Tibial nerve (tissue), 4 donors: Measurements from ENCODE around the gene PGC. TPM values are rescaled to one million over a fixed set of nuclear protein-coding genes. Genes with fewer than 3 reads are reported as not detected.

Experiments used
- DNase-seq, 2 donors: peaks; one replicate each; pipeline ENCODE4 v3.0.0-alpha.2; 2019; ENCODE audit warnings: low spot score in 2 of 2
- H3K27ac ChIP-seq, 4 donors: fragments of 200-600 bp; sonication (generic) in 3 of 4; one replicate each; pipeline ENCODE4 v1.5.1; 2017 to 2019; ENCODE audit warnings: mild to moderate bottlenecking in 1 of 4
- H3K27me3 ChIP-seq, 2 donors: fragments of 200-600 bp; sonication (generic) in 1 of 2; one replicate each; pipeline versions ENCODE4 v1.5.1 to v1.6.0; 2017 to 2019
- H3K36me3 ChIP-seq, 3 donors: fragments of 200-600 bp; sonication (generic); one replicate each; pipeline ENCODE4 v1.5.1; 2018 to 2019
- H3K4me1 ChIP-seq, 4 donors: fragments of 200-600 bp; sonication (generic) in 3 of 4; one replicate each; pipeline ENCODE4 v1.5.1; 2017 to 2019
- H3K4me3 ChIP-seq, 4 donors: fragments of 200-600 bp; sonication (generic) in 3 of 4; one replicate each; pipeline ENCODE4 v1.5.1; 2017 to 2019; ENCODE audit warnings: mild to moderate bottlenecking in 1 of 4, moderate library complexity in 1 of 4
- H3K9me3 ChIP-seq, 4 donors: fragments of 200-600 bp; sonication (generic) in 3 of 4; one replicate each; pipeline ENCODE4 v1.5.1; 2017 to 2019
- EP300 ChIP-seq, 2 donors: sonication (generic); formaldehyde crosslinking; IDR thresholded peaks; one replicate each; pipeline ENCODE4 v1.6.1; 2017; ENCODE audit warnings: antibody characterized with exemption in 2 of 2, mild to moderate bottlenecking in 1 of 2
- POLR2A ChIP-seq, 2 donors: fragments of 450-650 bp; IDR thresholded peaks; one replicate each; pipeline ENCODE4 v1.6.1; 2017; ENCODE audit warnings: antibody characterized with exemption in 2 of 2, mild to moderate bottlenecking in 2 of 2, moderate library complexity in 2 of 2
- WGBS, 2 donors: methylation state at CpG; one replicate each; pipeline ENCODE4 v1.1.5; 2018; 5-methylcytosine and 5-hydroxymethylcytosine counted together
- total RNA-seq, 4 donors: library from RNA; depleted of rRNA; stranded (reverse); fragments of >200 nt; gene quantifications; one replicate each; pipeline ENCODE4 v1.1.0, GENCODE V29; 2016
- TF ChIP-seq, protein P1 (sequence below), 5 experiments: fragments of 200-600 bp in 3 of 5; fragments of 450-650 bp in 2 of 5; sonication (generic) in 3 of 5; IDR thresholded peaks; one replicate each; pipeline ENCODE4 v1.5.1; 2016 to 2019; ENCODE audit warnings: antibody characterized with exemption in 5 of 5, mild to moderate bottlenecking in 3 of 5, moderate library complexity in 2 of 5

PGC gene
- total RNA-seq, 4 donors from 2014 or later = not detected

DNA sequence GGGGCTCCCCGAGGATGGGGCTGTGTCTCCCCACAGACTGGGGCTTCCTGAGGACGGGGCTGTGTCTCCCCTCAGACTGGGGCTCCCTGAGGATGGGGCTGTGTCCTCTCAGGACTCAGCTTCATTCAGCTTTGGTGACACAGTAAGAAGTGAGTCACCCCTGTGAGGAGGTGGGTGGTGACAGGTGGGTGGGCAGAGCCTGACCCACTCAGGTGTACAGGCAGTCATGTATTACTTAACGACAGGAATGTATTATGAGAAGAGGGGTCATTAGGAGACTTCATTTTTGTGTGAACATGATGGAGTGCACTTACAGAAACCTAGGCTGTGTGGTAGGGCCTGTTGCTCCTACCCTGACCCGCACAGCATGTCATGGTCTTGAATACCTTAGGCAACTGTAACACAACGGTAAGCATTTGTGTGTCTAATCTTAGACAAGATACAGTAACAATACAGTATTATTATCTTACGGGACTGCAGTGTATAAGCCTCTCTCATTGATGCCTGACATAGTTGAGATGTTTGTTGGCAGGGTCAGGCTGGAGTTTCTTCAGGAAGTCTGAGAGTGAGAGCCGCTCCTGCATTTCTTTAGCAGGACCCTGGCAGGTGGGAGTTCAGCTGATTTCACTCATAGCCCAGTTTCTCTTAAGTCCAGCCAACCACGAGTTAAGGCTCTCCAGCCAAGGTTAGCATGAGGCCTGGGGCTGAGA lies 10.9 kb upstream of the PGC start:
- Histone ChIP-seq H3K27ac (no peak overlapping the region), H3K4me1 (no peaks in the 10 kb centered on the region), H3K4me3 (no peak overlapping the region), H3K9me3 (no peaks in the 10 kb centered on the region), H3K27me3 (no peaks in the 10 kb centered on the region), H3K36me3 (no peaks in the 10 kb centered on the region)
- TF ChIP-seq, protein P1, sequence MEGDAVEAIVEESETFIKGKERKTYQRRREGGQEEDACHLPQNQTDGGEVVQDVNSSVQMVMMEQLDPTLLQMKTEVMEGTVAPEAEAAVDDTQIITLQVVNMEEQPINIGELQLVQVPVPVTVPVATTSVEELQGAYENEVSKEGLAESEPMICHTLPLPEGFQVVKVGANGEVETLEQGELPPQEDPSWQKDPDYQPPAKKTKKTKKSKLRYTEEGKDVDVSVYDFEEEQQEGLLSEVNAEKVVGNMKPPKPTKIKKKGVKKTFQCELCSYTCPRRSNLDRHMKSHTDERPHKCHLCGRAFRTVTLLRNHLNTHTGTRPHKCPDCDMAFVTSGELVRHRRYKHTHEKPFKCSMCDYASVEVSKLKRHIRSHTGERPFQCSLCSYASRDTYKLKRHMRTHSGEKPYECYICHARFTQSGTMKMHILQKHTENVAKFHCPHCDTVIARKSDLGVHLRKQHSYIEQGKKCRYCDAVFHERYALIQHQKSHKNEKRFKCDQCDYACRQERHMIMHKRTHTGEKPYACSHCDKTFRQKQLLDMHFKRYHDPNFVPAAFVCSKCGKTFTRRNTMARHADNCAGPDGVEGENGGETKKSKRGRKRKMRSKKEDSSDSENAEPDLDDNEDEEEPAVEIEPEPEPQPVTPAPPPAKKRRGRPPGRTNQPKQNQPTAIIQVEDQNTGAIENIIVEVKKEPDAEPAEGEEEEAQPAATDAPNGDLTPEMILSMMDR (IDR thresholded peaks at IDR 0.05) = no peak
- TF ChIP-seq EP300 (IDR thresholded peaks at IDR 0.05) = no peak
- TF ChIP-seq POLR2A (IDR thresholded peaks at IDR 0.05) = no peak
- whole genome bisulfite sequencing, 2 donors = 67 to 69% methylated on average over 7 to 8 of the region's 8 CpGs
- DNase-seq = no peak

DNA sequence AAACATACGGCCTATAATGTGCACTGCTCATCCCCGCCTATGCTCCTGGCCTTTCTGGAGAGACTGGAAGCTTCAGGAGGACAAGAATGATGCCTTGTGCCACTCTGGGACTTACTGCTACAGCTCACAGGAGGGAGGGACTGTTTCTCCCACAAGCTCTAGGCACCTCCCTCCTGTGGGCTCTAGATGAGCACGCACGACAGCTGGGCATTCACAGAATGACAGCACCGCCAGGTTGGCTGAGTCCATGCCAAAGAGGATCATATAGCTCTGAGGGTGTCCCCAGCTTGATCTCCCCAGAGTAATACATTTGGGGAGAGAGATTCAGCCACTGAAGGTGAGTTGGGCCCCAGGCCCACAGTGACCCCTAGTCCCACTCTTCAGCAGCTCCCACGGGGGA lies 10.1 kb upstream of the PGC start:
- Histone ChIP-seq H3K27me3 (no peaks in the 10 kb centered on the region), H3K9me3 (no peaks in the 10 kb centered on the region), H3K27ac (no peak overlapping the region), H3K4me3 (no peak overlapping the region), H3K4me1 (no peaks in the 10 kb centered on the region), H3K36me3 (no peaks in the 10 kb centered on the region)
- DNase-seq = no peak
- TF ChIP-seq, protein P1 (IDR thresholded peaks at IDR 0.05) = no peak
- no peak for TF ChIP-seq POLR2A (IDR thresholded peaks at IDR 0.05)
- no peak for TF ChIP-seq EP300 (IDR thresholded peaks at IDR 0.05)
- 77 to 90% methylated on average over 6 of the region's 6 CpGs for WGBS, 2 donors

DNA sequence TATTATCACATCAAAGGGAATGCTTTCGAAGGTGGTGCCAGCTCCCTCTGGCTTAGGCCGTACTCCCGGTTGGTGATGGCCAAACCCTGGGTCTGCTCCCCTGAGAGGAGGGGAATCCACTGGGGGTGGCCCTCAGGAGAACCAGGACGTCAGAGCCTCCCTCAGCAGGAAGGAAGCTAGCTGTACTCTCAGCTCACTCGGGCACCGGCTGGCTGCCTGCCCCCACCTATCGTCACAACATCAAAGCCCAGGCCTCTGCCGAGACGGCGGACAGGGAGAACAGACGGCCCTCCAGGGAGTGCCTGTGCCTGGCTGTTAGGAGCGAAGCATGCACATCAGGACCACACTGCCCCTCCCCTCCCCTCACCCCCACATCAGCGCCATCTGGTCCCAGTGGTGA lies 9.2 kb upstream of the PGC start:
- H3K4me1 ChIP-seq = no peaks in the 10 kb centered on the region
- H3K36me3 ChIP-seq = no peaks in the 10 kb centered on the region
- no peak for DNase-seq
- TF ChIP-seq POLR2A (IDR thresholded peaks at IDR 0.05) (no peak), EP300 (IDR thresholded peaks at IDR 0.05) (no peak)
- TF ChIP-seq, protein P1 (IDR thresholded peaks at IDR 0.05) = no peak
- H3K9me3 ChIP-seq = no peaks in the 10 kb centered on the region
- H3K4me3 ChIP-seq = no peak overlapping the region
- no peak overlapping the region for H3K27ac ChIP-seq
- 49 to 74% methylated on average over 5 of the region's 13 CpGs for WGBS, 2 donors
- no peaks in the 10 kb centered on the region for H3K27me3 ChIP-seq

DNA sequence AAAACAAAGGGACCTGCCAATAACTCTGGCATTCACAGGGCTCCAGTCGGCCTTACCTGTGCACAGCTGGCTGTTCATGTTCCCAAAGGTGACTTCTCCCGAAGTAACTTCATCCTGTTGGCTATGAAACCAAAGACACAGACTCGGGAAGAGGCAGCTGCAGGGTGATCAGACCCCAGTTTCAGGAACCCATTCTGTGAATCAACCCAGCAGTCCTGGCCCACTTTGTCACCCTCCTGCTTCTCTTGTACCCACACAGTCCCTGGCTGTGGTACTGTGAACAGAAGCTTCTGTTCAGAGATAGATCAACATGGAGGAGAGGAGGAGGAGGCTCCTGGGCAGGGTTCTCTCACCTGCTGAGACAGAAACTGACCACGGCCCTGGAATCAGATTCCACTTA lies 8.7 kb upstream of the PGC start:
- DNase-seq = no peak
- no peaks in the 10 kb centered on the region for H3K4me1 ChIP-seq
- H3K27ac ChIP-seq = no peak overlapping the region
- no peaks in the 10 kb centered on the region for H3K9me3 ChIP-seq
- no peak overlapping the region for H3K4me3 ChIP-seq
- WGBS, 2 donors = 66 to 87% methylated on average over 4 of the region's 4 CpGs
- no peaks in the 10 kb centered on the region for H3K27me3 ChIP-seq
- no peaks in the 10 kb centered on the region for H3K36me3 ChIP-seq
- TF ChIP-seq POLR2A (IDR thresholded peaks at IDR 0.05) (no peak), EP300 (IDR thresholded peaks at IDR 0.05) (no peak)
- TF ChIP-seq, protein P1 (IDR thresholded peaks at IDR 0.05) = no peak

GRCh38 chr6:41750374-41750773 lies 3.2 kb upstream of the PGC start:
- no peaks in the 10 kb centered on the region for H3K36me3 ChIP-seq
- H3K27me3 ChIP-seq = no peaks in the 10 kb centered on the region
- no peak for TF ChIP-seq EP300 (IDR thresholded peaks at IDR 0.05)
- TF ChIP-seq POLR2A (IDR thresholded peaks at IDR 0.05) = no peak
- TF ChIP-seq, protein P1 (IDR thresholded peaks at IDR 0.05) = no peak
- no peak overlapping the region for H3K27ac ChIP-seq
- 97 to 99% methylated on average over 3 of the region's 3 CpGs for WGBS, 2 donors
- no peaks in the 10 kb centered on the region for H3K9me3 ChIP-seq
- no peak for DNase-seq
- no peak overlapping the region for H3K4me3 ChIP-seq
- H3K4me1 ChIP-seq = no peaks in the 10 kb centered on the region
